GM19025 (cell line): ENCODE data around the gene CDC40.
"Not testable (repeated sequence)": the region's sequence is repeated elsewhere in the genome, so short reads cannot be mapped to it uniquely, and the experiment has no call there.

ENCODE experiments used
- ATAC-seq: cut with Tn5 transposase; IDR thresholded peaks from one replicate; pipeline ENCODE4 v1.9.1; 2021; ENCODE audit warnings: mild to moderate bottlenecking, low read depth, moderate library complexity; ENCODE audit not compliant: unreplicated experiment

Gene CDC40

GRCh38 chr6:110198561-110198960 lies 18.3 kb downstream of the CDC40 start:
- ATAC-seq = no peak

- no peak for ATAC-seq
Measured at GRCh38 chr6:110201151-110201884, 21.1 kb downstream of the CDC40 start.

DNA sequence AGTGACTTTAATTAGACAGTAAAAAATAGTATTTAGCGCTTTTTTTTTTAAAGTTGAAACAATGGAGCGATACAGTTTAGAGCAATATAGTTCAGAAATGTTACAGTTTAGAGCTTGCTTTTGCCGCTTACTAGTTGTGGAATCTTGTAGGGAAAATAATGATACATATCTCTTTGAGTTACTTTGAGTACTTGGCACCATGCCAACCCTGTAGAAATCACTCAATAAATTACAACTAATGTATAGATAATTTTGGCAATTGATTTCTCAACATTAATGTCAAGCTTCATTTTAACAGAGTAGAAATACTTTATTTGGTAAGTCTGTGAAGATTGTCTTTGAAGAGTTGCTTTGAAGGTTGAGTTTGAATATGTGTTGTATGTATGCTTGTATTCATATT lies 27.4 kb downstream of the CDC40 start:
- ATAC-seq = no peak

GRCh38 chr6:110211753-110212152 lies 31.5 kb downstream of the CDC40 start:
- ATAC-seq = no peak

DNA sequence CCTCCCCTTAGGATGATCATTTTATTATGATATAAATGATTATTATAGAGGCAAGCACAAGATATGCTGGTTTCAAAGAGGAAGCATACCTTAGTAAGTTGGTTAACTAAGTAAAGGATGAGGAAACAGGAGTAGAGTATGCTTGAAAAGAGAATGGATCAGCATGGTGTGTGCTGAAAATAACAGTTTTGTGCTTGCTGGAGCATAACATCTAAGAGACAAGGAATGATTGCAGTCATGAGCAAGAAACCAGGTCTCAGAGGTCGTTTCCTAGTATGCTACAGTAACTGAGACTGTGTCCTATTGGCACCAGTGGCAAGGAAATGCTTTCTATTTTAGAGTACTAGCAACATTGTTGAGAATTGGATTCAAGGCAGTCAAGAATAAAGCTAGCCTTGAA lies 34.1 kb downstream of the CDC40 start:
- ATAC-seq = no peak

DNA sequence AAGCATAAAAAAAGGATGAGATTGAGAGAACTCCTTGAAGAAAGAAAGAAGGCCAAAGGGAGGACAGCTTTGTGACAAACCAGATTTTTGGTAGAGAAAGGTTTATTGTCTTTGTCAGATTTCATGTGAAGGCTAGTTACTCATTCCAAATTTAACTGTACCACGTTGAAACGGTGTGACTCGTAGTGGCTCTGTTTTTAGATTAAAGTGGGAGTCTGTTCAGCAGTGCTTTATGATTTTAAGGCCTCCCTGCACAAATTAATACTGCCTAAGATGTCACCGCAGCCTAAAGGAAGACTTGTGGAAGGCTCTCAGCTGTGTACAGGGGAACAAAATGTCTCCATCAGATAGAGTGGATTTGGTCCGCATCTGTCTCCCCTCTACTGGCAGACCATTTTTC lies 35.9 kb downstream of the CDC40 start:
- no peak for ATAC-seq

- no peak for ATAC-seq
Measured at GRCh38 chr6:110217266-110217665, 37.0 kb downstream of the CDC40 start.

DNA sequence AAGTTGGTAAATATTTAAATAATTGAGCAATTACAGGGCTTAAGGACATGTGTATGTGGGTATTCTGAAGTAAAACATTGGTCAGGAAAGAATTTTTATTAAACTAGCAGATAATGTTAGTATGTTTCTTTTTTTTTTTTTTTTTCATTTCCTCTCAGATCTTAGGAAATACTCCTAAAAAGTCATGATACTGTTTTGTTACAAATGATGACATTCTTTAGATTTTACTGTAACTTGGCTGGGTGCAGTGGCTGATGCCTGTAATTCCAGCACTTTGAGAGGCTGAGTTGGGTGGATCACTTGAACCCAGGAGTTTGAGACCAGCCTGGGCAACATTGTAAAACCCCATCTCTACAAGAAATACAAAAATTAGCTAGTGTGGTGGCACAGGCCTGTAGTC lies 41.5 kb downstream of the CDC40 start:
- ATAC-seq = no peak

DNA sequence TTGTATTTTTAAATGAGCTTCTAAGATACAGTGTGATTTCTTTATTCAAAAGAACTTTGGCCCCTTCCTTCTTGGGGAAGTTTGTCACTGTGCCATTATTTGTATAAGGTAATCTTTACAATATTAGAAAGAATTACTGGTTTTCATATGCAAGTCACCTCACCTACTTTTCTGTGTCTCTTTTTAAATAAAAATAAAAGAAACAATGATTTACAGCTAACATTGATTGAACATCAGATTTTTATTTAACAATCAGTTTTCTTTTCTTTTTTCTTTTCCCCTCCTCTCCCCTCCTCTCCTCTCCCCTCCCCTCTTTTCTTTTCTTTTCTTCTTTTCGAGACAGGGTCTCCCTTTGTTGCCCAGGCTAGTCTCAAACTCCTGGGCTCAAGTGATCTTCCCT lies 46.0 kb downstream of the CDC40 start:
- ATAC-seq = no peak

- no peak for ATAC-seq
Measured at GRCh38 chr6:110232450-110232849, 52.2 kb downstream of the CDC40 start.

- peak; percentile 90 for ATAC-seq
Measured at GRCh38 chr6:110233770-110234374, 53.6 kb downstream of the CDC40 start.

GRCh38 chr6:110236007-110236406 lies 55.8 kb downstream of the CDC40 start:
- not testable (repeated sequence) for ATAC-seq

GRCh38 chr6:110239526-110240274 lies 59.5 kb downstream of the CDC40 start:
- ATAC-seq = no peak

GRCh38 chr6:110244621-110245020 lies 64.4 kb downstream of the CDC40 start:
- not testable (repeated sequence) for ATAC-seq

DNA sequence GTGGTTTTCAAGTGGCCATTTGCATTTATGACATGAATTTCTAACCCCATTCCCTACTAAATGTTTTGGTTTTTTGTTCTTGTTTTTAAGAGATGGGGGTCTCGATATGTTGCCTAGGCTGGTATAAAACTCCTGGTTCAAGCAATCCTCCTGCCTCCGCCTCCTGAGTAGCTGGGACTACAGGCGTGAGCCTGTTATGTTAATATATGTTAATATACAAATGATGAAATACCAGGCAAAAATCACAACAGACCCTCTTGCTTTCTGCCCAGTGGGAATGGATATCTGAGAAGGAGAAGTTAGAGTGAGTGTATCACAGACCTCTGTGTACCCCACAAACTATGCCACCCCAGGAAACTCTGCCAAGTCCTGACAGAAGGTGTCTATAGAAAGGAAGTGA lies 66.2 kb downstream of the CDC40 start:
- no peak for ATAC-seq

GRCh38 chr6:110246900-110247546 lies 66.8 kb downstream of the CDC40 start:
- no peak for ATAC-seq

DNA sequence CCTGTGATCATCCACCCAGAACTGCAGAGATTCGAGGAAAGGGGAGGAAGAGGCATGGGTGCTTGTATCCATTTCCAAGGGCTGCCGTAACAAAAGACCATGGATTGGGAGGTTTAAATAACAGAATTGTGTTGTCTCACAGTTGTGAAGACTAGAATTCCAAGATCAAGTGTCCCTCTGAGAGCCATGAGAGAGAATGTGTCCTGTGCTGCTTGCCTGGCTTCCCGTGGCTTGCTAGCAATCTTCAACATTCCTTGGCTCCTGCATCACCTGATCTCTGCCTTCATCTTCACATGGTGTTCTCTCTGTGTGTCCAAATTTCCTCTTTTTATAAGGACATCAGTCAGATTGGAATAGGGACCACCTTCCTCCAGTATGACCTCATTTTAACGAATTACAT lies 69.8 kb downstream of the CDC40 start:
- no peak for ATAC-seq

- ATAC-seq = no peak
Measured at GRCh38 chr6:110250838-110251237, 70.6 kb downstream of the CDC40 start.

- no peak for ATAC-seq
Measured at GRCh38 chr6:110255211-110255750, 75.1 kb downstream of the CDC40 start.

GRCh38 chr6:110256366-110256765 lies 76.1 kb downstream of the CDC40 start:
- no peak for ATAC-seq

DNA sequence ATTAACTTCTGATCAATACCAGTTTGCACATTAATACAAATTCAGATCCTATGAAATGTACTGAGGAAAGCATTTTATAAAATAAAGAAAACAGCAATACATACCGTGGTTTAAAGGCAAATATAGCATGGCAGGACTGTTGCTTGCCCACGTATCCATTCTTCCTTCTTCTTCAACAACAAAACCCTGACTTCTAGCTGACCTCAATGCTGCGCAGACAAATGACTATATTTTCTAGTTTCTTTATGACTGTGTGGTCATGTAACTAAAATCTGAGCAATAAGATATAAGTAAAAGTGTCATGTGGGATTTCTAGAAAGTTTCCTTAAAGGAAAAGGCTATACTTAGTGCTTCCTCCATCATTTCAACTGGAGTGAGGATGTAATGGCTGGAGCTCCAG lies 85.0 kb downstream of the CDC40 start:
- ATAC-seq = no peak
